ENCODE results near the gene FAM174C.
A peak's percentile ranks its signal among the peaks of the same experiment; 100 is the strongest.

FAM174C gene

DNA sequence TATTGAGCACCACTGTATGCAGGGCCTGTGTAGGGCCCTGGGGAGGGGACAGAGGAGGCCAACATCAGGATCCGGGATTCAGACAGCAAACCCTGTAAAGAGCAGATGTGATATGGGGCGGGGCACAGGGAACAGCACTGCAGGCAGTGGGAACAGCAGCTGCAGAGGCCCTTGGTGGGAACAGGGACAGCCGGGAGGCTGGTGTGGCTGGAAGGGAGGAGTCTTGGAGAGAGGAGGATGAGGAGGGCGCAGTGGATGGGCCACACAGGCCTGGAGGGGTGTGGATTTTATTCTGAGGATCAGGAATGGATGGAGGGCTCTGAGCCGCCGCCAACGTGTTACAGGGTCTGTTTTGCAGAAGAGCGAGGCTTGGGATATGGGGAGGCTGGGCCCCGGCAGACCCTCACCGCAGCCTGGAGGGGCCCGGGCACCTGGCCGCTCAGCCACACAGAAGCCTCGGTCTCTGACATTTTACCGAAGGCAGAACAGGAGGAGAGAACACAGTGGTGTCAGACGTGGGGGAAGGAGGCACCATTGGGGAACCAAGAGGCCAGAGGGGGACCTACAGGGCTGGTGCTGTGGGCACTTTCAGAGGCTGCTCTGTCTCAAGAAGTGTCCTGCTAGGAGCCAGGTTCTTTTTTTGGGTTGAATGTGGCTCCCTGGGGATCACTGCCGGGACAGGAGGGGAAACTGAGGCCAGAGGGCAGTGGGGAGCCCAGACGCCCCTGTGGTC lies 17.3 kb downstream of the FAM174C start:
- H3K27ac ChIP-seq: no peak overlapping the region
- peaks cover 5 to 71% (median 61%) of the 10 kb centered on the region in 10 experiments; a peak in 18 of 20 replicates for H3K4me1 ChIP-seq
- peaks cover 0 to 79% (median 51%) of the 10 kb centered on the region in 11 experiments; a peak in 18 of 22 replicates for H4K20me1 ChIP-seq
- no peak for TF ChIP-seq Cebpa-rat (IDR thresholded peaks at IDR 0.05)
- H3K9ac ChIP-seq: peak overlapping the region in 1 of 11 experiments; percentile 18; a peak in 1 of 22 replicates
- H3K36me3 ChIP-seq: no peaks in the 10 kb centered on the region
- no peak overlapping the region for H3K4me3 ChIP-seq
- peaks cover 46 to 93% (median 81%) of the 10 kb centered on the region in 11 experiments for H3K27me3 ChIP-seq
- peak overlapping the region in 10 of 11 experiments; percentile 3 to 89 (median 69); a peak in 18 of 22 replicates for H3K4me2 ChIP-seq
- H3K9me3 ChIP-seq (replicated peaks in 1 of 11): no peaks in the 10 kb centered on the region

GRCh38 chr19:1293782-1294604 lies 18.7 kb downstream of the FAM174C start:
- Histone ChIP-seq H3K36me3 (no peaks in the 10 kb centered on the region), H3K4me3 (peak overlapping the region in 2 of 10 experiments; percentile 1 to 29; a peak in 1 of 20 replicates), H3K9ac (peak overlapping the region in 4 of 11 experiments; percentile 1 to 60 (median 50); a peak in 5 of 22 replicates), H3K4me2 (peak overlapping the region; percentile 2 to 89 (median 73); a peak in 20 of 22 replicates), H3K27me3 (peaks cover 34 to 79% (median 67%) of the 10 kb centered on the region in 11 experiments; a peak in 20 of 22 replicates), H4K20me1 (peaks cover 0 to 65% (median 37%) of the 10 kb centered on the region in 11 experiments; a peak in 16 of 22 replicates), H3K9me3 (replicated peaks in 1 of 11) (no peaks in the 10 kb centered on the region), H3K4me1 (peaks cover 5 to 67% (median 57%) of the 10 kb centered on the region in 10 experiments; a peak in 18 of 20 replicates), H3K27ac (no peak overlapping the region)
- TF ChIP-seq Cebpa-rat (IDR thresholded peaks at IDR 0.05): no peak

DNA sequence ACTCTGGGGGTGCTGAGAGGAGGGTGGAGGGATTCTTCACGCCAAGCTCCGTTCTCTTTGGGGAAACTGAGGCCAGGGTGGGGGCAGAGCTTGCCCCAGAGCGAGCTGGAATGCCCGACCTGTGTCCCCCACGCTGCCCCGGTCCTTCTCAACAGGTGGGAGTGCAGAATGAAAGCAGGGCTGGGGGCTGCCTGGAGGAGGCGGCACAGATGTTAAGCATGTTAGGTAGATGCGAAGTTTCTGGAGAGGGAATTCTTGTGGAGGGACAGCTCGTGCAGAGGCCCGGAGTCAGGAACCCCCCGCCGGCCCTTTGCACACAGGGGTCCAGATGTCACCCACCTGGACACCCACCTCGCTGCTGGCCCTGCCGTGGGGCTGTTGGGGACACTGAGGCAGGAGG lies 19.4 kb downstream of the FAM174C start:
- H3K27me3 ChIP-seq: peaks cover 34 to 72% (median 60%) of the 10 kb centered on the region in 11 experiments; a peak in 20 of 22 replicates
- TF ChIP-seq Cebpa-rat (IDR thresholded peaks at IDR 0.05): no peak

GRCh38 chr19:1295169-1296012 lies 20.1 kb downstream of the FAM174C start:
- H3K9ac ChIP-seq: 0 out of 22 replicates have a peak overlapping the region, but pooled peaks of 1 of the 11 experiments have one; percentile 25
- H3K4me2 ChIP-seq: peak overlapping the region in 10 of 11 experiments; percentile 41 to 89 (median 74); a peak in 20 of 22 replicates
- no peak overlapping the region for H3K4me3 ChIP-seq
- peaks cover 5 to 62% (median 57%) of the 10 kb centered on the region in 10 experiments; a peak in 18 of 20 replicates for H3K4me1 ChIP-seq
- H3K27me3 ChIP-seq: peaks cover 30 to 65% (median 55%) of the 10 kb centered on the region in 11 experiments; a peak in 20 of 22 replicates
- H3K36me3 ChIP-seq: no peaks in the 10 kb centered on the region
- H4K20me1 ChIP-seq: peaks cover 0 to 52% (median 35%) of the 10 kb centered on the region in 11 experiments; a peak in 16 of 22 replicates
- no peak for TF ChIP-seq Cebpa-rat (IDR thresholded peaks at IDR 0.05)
- H3K27ac ChIP-seq: no peak overlapping the region
- no peaks in the 10 kb centered on the region for H3K9me3 ChIP-seq (replicated peaks in 1 of 11)

More for the DNA sequence above, 19.4 kb downstream of the FAM174C start:
- no peaks in the 10 kb centered on the region for H3K36me3 ChIP-seq
- no peak overlapping the region for H3K4me3 ChIP-seq
- H3K9me3 ChIP-seq (replicated peaks in 1 of 11): no peaks in the 10 kb centered on the region
- H3K4me2 ChIP-seq: peak overlapping the region in 10 of 11 experiments; percentile 9 to 89 (median 74); a peak in 17 of 22 replicates
- H3K9ac ChIP-seq: 0 out of 22 replicates have a peak overlapping the region, but pooled peaks of 2 of the 11 experiments have one; percentile 1 to 56
- no peak overlapping the region for H3K27ac ChIP-seq
- peaks cover 5 to 65% (median 57%) of the 10 kb centered on the region in 10 experiments; a peak in 18 of 20 replicates for H3K4me1 ChIP-seq
- peaks cover 0 to 58% (median 36%) of the 10 kb centered on the region in 11 experiments; a peak in 16 of 22 replicates for H4K20me1 ChIP-seq

DNA sequence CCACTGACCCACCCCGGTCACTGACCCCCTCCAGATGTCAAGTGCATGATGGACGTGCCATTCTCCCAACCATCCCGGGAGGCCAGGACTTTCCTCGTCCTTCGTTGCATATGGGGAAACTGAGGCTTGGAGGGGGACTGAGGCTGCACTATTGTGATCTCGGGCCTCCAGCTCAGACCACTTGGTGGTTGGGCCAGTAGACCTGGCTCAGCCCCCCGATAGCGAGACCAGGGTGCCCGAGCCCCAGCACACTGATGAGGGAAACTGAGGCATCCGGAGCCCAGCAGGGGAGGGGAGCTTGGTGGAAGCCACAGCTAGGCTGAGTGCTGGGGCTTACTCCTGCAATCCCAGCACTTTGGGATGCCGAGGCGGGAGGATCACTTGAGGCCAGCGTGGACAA lies 20.7 kb downstream of the FAM174C start:
- H3K9me3 ChIP-seq (replicated peaks in 1 of 11): no peaks in the 10 kb centered on the region
- peak overlapping the region in 7 of 11 experiments; percentile 37 to 67 (median 58); a peak in 14 of 22 replicates for H3K4me2 ChIP-seq
- no peak overlapping the region for H3K4me3 ChIP-seq
- no peak for TF ChIP-seq Cebpa-rat (IDR thresholded peaks at IDR 0.05)
- H3K36me3 ChIP-seq: no peaks in the 10 kb centered on the region
- H3K27ac ChIP-seq: no peak overlapping the region
- peaks cover 24 to 58% (median 48%) of the 10 kb centered on the region in 11 experiments; a peak in 20 of 22 replicates for H3K27me3 ChIP-seq
- peaks cover 5 to 55% (median 50%) of the 10 kb centered on the region in 10 experiments; a peak in 18 of 20 replicates for H3K4me1 ChIP-seq
- 0 out of 22 replicates have a peak overlapping the region, but pooled peaks of 1 of the 11 experiments have one; percentile 40 for H3K9ac ChIP-seq
- peaks cover 0 to 46% (median 28%) of the 10 kb centered on the region in 11 experiments; a peak in 16 of 22 replicates for H4K20me1 ChIP-seq

GRCh38 chr19:1296575-1297271 lies 21.4 kb downstream of the FAM174C start:
- no peak overlapping the region for H3K4me3 ChIP-seq
- H3K4me2 ChIP-seq: peak overlapping the region in 6 of 11 experiments; percentile 37 to 67 (median 59); a peak in 12 of 22 replicates
- H3K9me3 ChIP-seq (replicated peaks in 1 of 11): no peaks in the 10 kb centered on the region
- peaks cover 5 to 49% (median 44%) of the 10 kb centered on the region in 10 experiments; a peak in 18 of 20 replicates for H3K4me1 ChIP-seq
- H3K36me3 ChIP-seq: no peaks in the 10 kb centered on the region
- H4K20me1 ChIP-seq: peaks cover 0 to 40% (median 27%) of the 10 kb centered on the region in 11 experiments; a peak in 16 of 22 replicates
- no peak for TF ChIP-seq Cebpa-rat (IDR thresholded peaks at IDR 0.05)
- H3K27ac ChIP-seq: no peak overlapping the region
- H3K27me3 ChIP-seq: peaks cover 17 to 51% (median 42%) of the 10 kb centered on the region in 11 experiments; a peak in 20 of 22 replicates
- H3K9ac ChIP-seq: 0 out of 22 replicates have a peak overlapping the region, but pooled peaks of 1 of the 11 experiments have one; percentile 40

- TF ChIP-seq Cebpa-rat (IDR thresholded peaks at IDR 0.05): no peak
- Histone ChIP-seq H3K9me3 (replicated peaks in 1 of 11) (no peaks in the 10 kb centered on the region), H3K36me3 (no peaks in the 10 kb centered on the region), H3K4me3 (no peak overlapping the region), H3K4me2 (no peak overlapping the region), H4K20me1 (peaks cover 0 to 25% (median 14%) of the 10 kb centered on the region in 11 experiments; a peak in 14 of 22 replicates), H3K4me1 (peaks cover 5 to 34% (median 31%) of the 10 kb centered on the region in 10 experiments; a peak in 18 of 20 replicates), H3K27ac (no peak overlapping the region), H3K9ac (no peak overlapping the region), H3K27me3 (peaks cover 2 to 36% (median 27%) of the 10 kb centered on the region in 11 experiments; a peak in 19 of 22 replicates)
Observed at GRCh38 chr19:1298235-1298634, 22.9 kb downstream of the FAM174C start.

Measured in BLaER1 treated with 17β-estradiol and CSF1 and Interleukin-3, amounts not matched to agents 10 nM and 100 nM (cell line).